Measurements from ENCODE around the gene NUP210.

Gene NUP210

DNA sequence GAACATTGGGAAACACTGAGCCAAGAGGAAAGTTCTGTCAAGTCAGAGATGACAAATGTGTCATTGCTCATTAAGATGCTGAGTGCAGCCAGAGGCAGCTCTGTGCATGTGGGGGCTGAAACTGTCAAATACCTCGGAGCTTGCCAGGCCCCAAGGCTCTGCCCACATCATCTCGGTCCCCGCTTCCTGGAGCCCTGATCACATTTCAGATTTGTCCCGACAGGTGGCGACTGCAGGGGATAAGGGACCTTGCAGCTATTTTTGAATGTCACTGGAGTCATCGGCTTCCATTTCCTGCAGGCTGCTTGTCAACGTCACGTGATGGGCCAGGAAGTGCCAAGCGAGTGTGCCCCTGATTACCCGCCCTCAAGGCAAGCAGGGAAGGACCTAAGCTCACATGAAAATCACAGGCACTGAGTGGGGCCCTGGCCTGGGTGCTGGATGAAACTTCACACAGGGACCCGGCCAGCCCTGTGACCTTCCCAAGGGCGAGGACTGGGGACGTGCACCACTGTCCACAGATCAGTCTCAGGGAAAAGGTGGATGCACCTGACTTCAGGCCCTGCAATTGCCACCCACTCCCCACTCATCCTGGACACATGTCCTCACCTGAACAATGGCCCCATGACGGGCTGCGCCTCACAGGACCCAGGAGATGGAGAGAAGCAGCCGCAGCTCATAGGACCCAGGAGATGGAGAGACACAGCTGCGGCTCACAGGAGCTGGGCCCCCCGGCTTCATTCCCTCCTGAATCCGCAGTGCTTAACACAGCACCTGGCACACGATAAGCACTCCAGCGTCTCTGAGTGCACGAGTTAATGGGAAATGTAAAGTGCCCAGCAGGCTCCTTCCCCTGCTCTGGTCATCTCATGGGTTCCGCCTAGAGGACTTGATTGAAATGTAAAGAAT is 73.4 kb downstream of the NUP210 start:
- Histone ChIP-seq H3K9me3 (replicated peaks in 1 of 2; ENCODE audit: control insufficient read depth in 2 of 2, insufficient read depth in 1 of 2, low read depth in 1 of 2, low read length in 2 of 2) (peaks cover 0 to 13% of the 10 kb centered on the region in 2 donors), H4K8ac (ENCODE audit: low read depth, low read length) (no peak overlapping the region), H3K14ac (ENCODE audit: low read length) (peak overlapping the region; percentile 50), H3K36me3 (replicated peaks in 1 of 2; ENCODE audit: control insufficient read depth in 2 of 2, insufficient read depth in 2 of 2, low read length in 2 of 2) (peaks cover 9 to 84% of the 10 kb centered on the region in 2 donors), H3K18ac (ENCODE audit: low read length) (peak overlapping the region; percentile 72), H3K4me2 (ENCODE audit: insufficient read depth, low read length, poor library complexity, severe bottlenecking) (no peak overlapping the region), H3K23ac (ENCODE audit: low read depth, low read length, poor library complexity) (no peak overlapping the region), H2BK120ac (ENCODE audit: low read depth, low read length) (no peak overlapping the region), H2BK5ac (ENCODE audit: low read length) (no peak overlapping the region), H3K27ac (replicated peaks; ENCODE audit: low read length) (peak overlapping the region; percentile 8), H2AK5ac (ENCODE audit: low read depth, low read length) (no peak overlapping the region), H2BK12ac (ENCODE audit: low read length) (peak overlapping the region; percentile 24), H2AFZ (ENCODE audit: low read length) (no peak overlapping the region), H3K4me3 (ENCODE audit: low read length in 2 of 2) (no peak overlapping the region), H3K9ac (ENCODE audit: low read depth, low read length, poor library complexity) (no peak overlapping the region), H3K79me1 (ENCODE audit: low read depth, low read length) (peaks cover 4% of the 10 kb centered on the region), H4K91ac (ENCODE audit: low read depth, low read length, poor library complexity) (no peak overlapping the region), H3K4ac (ENCODE audit: low read length) (no peak overlapping the region), H3K27me3 (ENCODE audit: control insufficient read depth in 3 of 3, insufficient read depth in 3 of 3, low read depth in 1 of 3, low read length in 3 of 3) (no peaks in the 10 kb centered on the region), H2BK15ac (ENCODE audit: low read length) (no peak overlapping the region), H3K4me1 (ENCODE audit: control insufficient read depth in 2 of 2, insufficient read depth in 1 of 2, low read depth in 1 of 2, low read length in 2 of 2) (peaks cover 25 to 37% of the 10 kb centered on the region in 2 donors)
- DNase-seq (ENCODE audit: low spot score), result no peak
- WGBS, 2 donors (ENCODE audit: extremely low coverage in 2 of 2, insufficient read length in 2 of 2, insufficient replicate concordance in 1 of 2), result no CpG with 5 or more reads among the region's 23 CpGs

DNA sequence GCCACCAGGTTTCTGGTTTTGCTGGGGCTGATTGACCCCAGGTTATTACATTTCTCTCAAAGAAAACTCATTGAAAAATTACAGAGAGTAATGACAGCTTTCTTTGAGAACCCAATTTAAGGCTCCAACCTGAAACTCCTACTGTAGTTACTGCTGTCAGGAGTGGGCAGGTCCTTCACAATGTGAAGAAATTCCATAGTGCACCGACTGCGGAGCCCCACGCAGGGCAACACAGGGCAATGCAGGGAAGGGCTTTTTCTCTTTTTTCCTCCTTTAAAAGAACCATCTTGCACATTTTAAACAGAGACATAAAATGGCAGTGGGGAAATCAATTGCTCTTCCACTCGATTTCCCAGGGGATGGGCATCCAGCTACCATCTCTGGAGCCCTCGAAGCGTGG is 74.3 kb downstream of the NUP210 start:
- Histone ChIP-seq H3K4me2 (ENCODE audit: insufficient read depth, low read length, poor library complexity, severe bottlenecking) (no peak overlapping the region), H3K9me3 (replicated peaks in 1 of 2; ENCODE audit: control insufficient read depth in 2 of 2, insufficient read depth in 1 of 2, low read depth in 1 of 2, low read length in 2 of 2) (peaks cover 0 to 8% of the 10 kb centered on the region in 2 donors), H3K4ac (ENCODE audit: low read length) (no peak overlapping the region), H2BK120ac (ENCODE audit: low read depth, low read length) (no peak overlapping the region), H2AFZ (ENCODE audit: low read length) (no peak overlapping the region), H3K27me3 (ENCODE audit: control insufficient read depth in 3 of 3, insufficient read depth in 3 of 3, low read depth in 1 of 3, low read length in 3 of 3) (no peaks in the 10 kb centered on the region), H3K9ac (ENCODE audit: low read depth, low read length, poor library complexity) (no peak overlapping the region), H3K4me3 (ENCODE audit: low read length in 2 of 2) (no peak overlapping the region), H3K79me1 (ENCODE audit: low read depth, low read length) (peaks cover 3% of the 10 kb centered on the region), H2BK15ac (ENCODE audit: low read length) (no peak overlapping the region), H3K4me1 (ENCODE audit: control insufficient read depth in 2 of 2, insufficient read depth in 1 of 2, low read depth in 1 of 2, low read length in 2 of 2) (peaks cover 25 to 37% of the 10 kb centered on the region in 2 donors), H3K36me3 (replicated peaks in 1 of 2; ENCODE audit: control insufficient read depth in 2 of 2, insufficient read depth in 2 of 2, low read length in 2 of 2) (peaks cover 15 to 84% of the 10 kb centered on the region in 2 donors), H2BK12ac (ENCODE audit: low read length) (no peak overlapping the region), H3K18ac (ENCODE audit: low read length) (no peak overlapping the region), H4K8ac (ENCODE audit: low read depth, low read length) (no peak overlapping the region), H2AK5ac (ENCODE audit: low read depth, low read length) (no peak overlapping the region), H3K23ac (ENCODE audit: low read depth, low read length, poor library complexity) (no peak overlapping the region), H2BK5ac (ENCODE audit: low read length) (no peak overlapping the region), H3K14ac (ENCODE audit: low read length) (no peak overlapping the region), H4K91ac (ENCODE audit: low read depth, low read length, poor library complexity) (no peak overlapping the region), H3K27ac (replicated peaks; ENCODE audit: low read length) (no peak overlapping the region)
- no peak for DNase-seq (ENCODE audit: low spot score)
- no CpG with 5 or more reads among the region's 6 CpGs for WGBS, 2 donors (ENCODE audit: extremely low coverage in 2 of 2, insufficient read length in 2 of 2, insufficient replicate concordance in 1 of 2)

- H3K27ac ChIP-seq (replicated peaks; ENCODE audit: low read length), result no peak overlapping the region
- H4K8ac ChIP-seq (ENCODE audit: low read depth, low read length), result no peak overlapping the region
- H3K14ac ChIP-seq (ENCODE audit: low read length), result no peak overlapping the region
- H3K9ac ChIP-seq (ENCODE audit: low read depth, low read length, poor library complexity), result no peak overlapping the region
- no peak overlapping the region for H2BK12ac ChIP-seq (ENCODE audit: low read length)
- H3K4ac ChIP-seq (ENCODE audit: low read length), result no peak overlapping the region
- H3K36me3 ChIP-seq (replicated peaks in 1 of 2; ENCODE audit: control insufficient read depth in 2 of 2, insufficient read depth in 2 of 2, low read length in 2 of 2), result peaks cover 15 to 88% of the 10 kb centered on the region in 2 donors
- H2BK5ac ChIP-seq (ENCODE audit: low read length), result no peak overlapping the region
- H3K4me3 ChIP-seq (ENCODE audit: low read length in 2 of 2), result no peak overlapping the region
- H3K27me3 ChIP-seq (ENCODE audit: control insufficient read depth in 3 of 3, insufficient read depth in 3 of 3, low read depth in 1 of 3, low read length in 3 of 3), result no peaks in the 10 kb centered on the region
- H2AFZ ChIP-seq (ENCODE audit: low read length), result no peak overlapping the region
- H2BK120ac ChIP-seq (ENCODE audit: low read depth, low read length), result no peak overlapping the region
- H3K4me2 ChIP-seq (ENCODE audit: insufficient read depth, low read length, poor library complexity, severe bottlenecking), result no peak overlapping the region
- H3K18ac ChIP-seq (ENCODE audit: low read length), result no peak overlapping the region
- H3K23ac ChIP-seq (ENCODE audit: low read depth, low read length, poor library complexity), result no peak overlapping the region
- H2BK15ac ChIP-seq (ENCODE audit: low read length), result no peak overlapping the region
- H2AK5ac ChIP-seq (ENCODE audit: low read depth, low read length), result no peak overlapping the region
- DNase-seq (ENCODE audit: low spot score), result no peak
- H4K91ac ChIP-seq (ENCODE audit: low read depth, low read length, poor library complexity), result no peak overlapping the region
- H3K9me3 ChIP-seq (replicated peaks in 1 of 2; ENCODE audit: control insufficient read depth in 2 of 2, insufficient read depth in 1 of 2, low read depth in 1 of 2, low read length in 2 of 2), result peaks cover 0 to 8% of the 10 kb centered on the region in 2 donors
- WGBS, 2 donors (ENCODE audit: extremely low coverage in 2 of 2, insufficient read length in 2 of 2, insufficient replicate concordance in 1 of 2), result no CpG with 5 or more reads among the region's 8 CpGs
- H3K4me1 ChIP-seq (ENCODE audit: control insufficient read depth in 2 of 2, insufficient read depth in 1 of 2, low read depth in 1 of 2, low read length in 2 of 2), result peaks cover 25 to 37% of the 10 kb centered on the region in 2 donors
- peaks cover 3% of the 10 kb centered on the region for H3K79me1 ChIP-seq (ENCODE audit: low read depth, low read length)
Measured at GRCh38 chr3:13345284-13345683, 74.8 kb downstream of the NUP210 start.

GRCh38 chr3:13344663-13345062 is 75.5 kb downstream of the NUP210 start:
- Histone ChIP-seq H3K9me3 (replicated peaks in 1 of 2; ENCODE audit: control insufficient read depth in 2 of 2, insufficient read depth in 1 of 2, low read depth in 1 of 2, low read length in 2 of 2) (peaks cover 0 to 8% of the 10 kb centered on the region in 2 donors), H3K23ac (ENCODE audit: low read depth, low read length, poor library complexity) (no peak overlapping the region), H3K36me3 (replicated peaks in 1 of 2; ENCODE audit: control insufficient read depth in 2 of 2, insufficient read depth in 2 of 2, low read length in 2 of 2) (peaks cover 20 to 88% of the 10 kb centered on the region in 2 donors), H3K4me2 (ENCODE audit: insufficient read depth, low read length, poor library complexity, severe bottlenecking) (no peak overlapping the region), H2BK120ac (ENCODE audit: low read depth, low read length) (no peak overlapping the region), H3K4me1 (ENCODE audit: control insufficient read depth in 2 of 2, insufficient read depth in 1 of 2, low read depth in 1 of 2, low read length in 2 of 2) (peaks cover 25 to 33% of the 10 kb centered on the region in 2 donors), H2AK5ac (ENCODE audit: low read depth, low read length) (no peak overlapping the region), H4K8ac (ENCODE audit: low read depth, low read length) (no peak overlapping the region), H2AFZ (ENCODE audit: low read length) (no peak overlapping the region), H4K91ac (ENCODE audit: low read depth, low read length, poor library complexity) (no peak overlapping the region), H3K4me3 (ENCODE audit: low read length in 2 of 2) (no peak overlapping the region), H3K27ac (replicated peaks; ENCODE audit: low read length) (no peak overlapping the region), H3K27me3 (ENCODE audit: control insufficient read depth in 3 of 3, insufficient read depth in 3 of 3, low read depth in 1 of 3, low read length in 3 of 3) (no peaks in the 10 kb centered on the region), H3K9ac (ENCODE audit: low read depth, low read length, poor library complexity) (no peak overlapping the region), H3K14ac (ENCODE audit: low read length) (no peak overlapping the region), H3K18ac (ENCODE audit: low read length) (peak overlapping the region; percentile 41), H2BK15ac (ENCODE audit: low read length) (no peak overlapping the region), H2BK12ac (ENCODE audit: low read length) (no peak overlapping the region), H3K79me1 (ENCODE audit: low read depth, low read length) (peaks cover 3% of the 10 kb centered on the region), H3K4ac (ENCODE audit: low read length) (no peak overlapping the region), H2BK5ac (ENCODE audit: low read length) (no peak overlapping the region)
- WGBS, 2 donors (ENCODE audit: extremely low coverage in 2 of 2, insufficient read length in 2 of 2, insufficient replicate concordance in 1 of 2), result no CpG with 5 or more reads among the region's 9 CpGs
- DNase-seq (ENCODE audit: low spot score), result no peak
